Measurements from ENCODE around the gene AOPEP. TPM values are rescaled to one million over a fixed set of nuclear protein-coding genes. Genes with fewer than 3 reads are reported as not detected.
A peak's percentile ranks its signal among the peaks of the same experiment; 100 is the strongest.

Gene AOPEP
- total and polyA plus RNA-seq, 2 donors (not counting 1 experiment from before 2014, with no cell fraction given), result 66.1 to 94.1 TPM

DNA sequence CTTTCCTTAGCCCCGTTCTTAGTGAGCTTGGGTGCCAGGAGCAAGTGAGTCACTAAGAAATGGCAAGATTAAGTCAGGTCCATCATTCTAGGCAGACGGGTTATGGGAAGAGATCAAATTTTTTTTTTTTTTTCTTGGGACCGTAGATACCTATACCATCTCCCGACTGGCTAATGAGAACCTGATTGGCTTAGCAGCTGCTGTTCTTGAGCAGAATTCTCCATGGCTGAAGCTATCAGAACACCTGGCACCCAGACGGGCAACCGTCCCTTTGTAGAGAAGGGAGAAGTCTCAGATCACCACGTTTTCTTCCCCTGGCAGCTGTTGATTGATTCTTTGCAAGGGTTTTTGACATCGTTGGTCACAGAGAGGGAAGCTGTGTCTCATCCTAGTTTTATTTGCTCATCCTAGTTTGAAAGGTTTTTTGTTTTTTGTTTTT lies 78.6 kb downstream of the AOPEP start:
- Histone ChIP-seq H3K79me2 (ENCODE audit: control insufficient read depth, insufficient read depth, low read length) (no peaks in the 10 kb centered on the region), H3K36me3 (ENCODE audit: control insufficient read depth, insufficient read depth, low read length) (no peaks in the 10 kb centered on the region), H2AFZ (ENCODE audit: low read length) (no peak overlapping the region), H3K27ac (ENCODE audit: insufficient read depth, low read length) (no peak overlapping the region), H3K4me2 (ENCODE audit: extremely low read depth, insufficient read depth, low read length) (no peak overlapping the region), H4K20me1 (ENCODE audit: control insufficient read depth, extremely low read depth, insufficient read depth, low read length) (no peaks in the 10 kb centered on the region), H3K4me1 (ENCODE audit: control insufficient read depth, extremely low read depth, insufficient read depth, low read length) (peaks cover 21% of the 10 kb centered on the region), H3K27me3 (ENCODE audit: control insufficient read depth, insufficient read depth, low read length) (no peaks in the 10 kb centered on the region), H3K4me3 (replicated peaks in 1 of 4; ENCODE audit: control extremely low read depth in 1 of 4, insufficient read depth in 1 of 4, low read depth in 3 of 4, low read length in 4 of 4) (no peak overlapping the region), H3K9me3 (ENCODE audit: control insufficient read depth, insufficient read depth, low read depth, low read length) (no peaks in the 10 kb centered on the region), H3K9ac (ENCODE audit: insufficient read depth, low read length) (no peak overlapping the region)
- TF ChIP-seq CTCF (conservative IDR thresholded peaks at IDR 0.05 in 1 of 2, IDR thresholded peaks at IDR 0.05 in 1 of 2; ENCODE audit: low read depth in 1 of 2, low read length in 2 of 2) (no peak), EZH2 (IDR thresholded peaks at IDR 0.05; ENCODE audit: low read length, missing control alignments) (no peak)
- peak in 1 of 2 donors; percentile 50 for DNase-seq (ENCODE audit: low read depth in 2 of 2)

- Histone ChIP-seq H3K4me1 (ENCODE audit: control insufficient read depth, extremely low read depth, insufficient read depth, low read length) (peaks cover 20% of the 10 kb centered on the region), H3K27me3 (ENCODE audit: control insufficient read depth, insufficient read depth, low read length) (no peaks in the 10 kb centered on the region), H3K9me3 (ENCODE audit: control insufficient read depth, insufficient read depth, low read depth, low read length) (no peaks in the 10 kb centered on the region), H3K79me2 (ENCODE audit: control insufficient read depth, insufficient read depth, low read length) (no peaks in the 10 kb centered on the region), H3K4me2 (ENCODE audit: extremely low read depth, insufficient read depth, low read length) (peak overlapping the region; percentile 36), H3K4me3 (replicated peaks in 1 of 4; ENCODE audit: control extremely low read depth in 1 of 4, insufficient read depth in 1 of 4, low read depth in 3 of 4, low read length in 4 of 4) (no peak overlapping the region), H2AFZ (ENCODE audit: low read length) (no peak overlapping the region), H4K20me1 (ENCODE audit: control insufficient read depth, extremely low read depth, insufficient read depth, low read length) (no peaks in the 10 kb centered on the region), H3K9ac (ENCODE audit: insufficient read depth, low read length) (no peak overlapping the region), H3K27ac (ENCODE audit: insufficient read depth, low read length) (peak overlapping the region; percentile 30), H3K36me3 (ENCODE audit: control insufficient read depth, insufficient read depth, low read length) (no peaks in the 10 kb centered on the region)
- peak; percentile 96 to 98 for DNase-seq (ENCODE audit: low read depth in 2 of 2)
- TF ChIP-seq CTCF (conservative IDR thresholded peaks at IDR 0.05 in 1 of 2, IDR thresholded peaks at IDR 0.05 in 1 of 2; ENCODE audit: low read depth in 1 of 2, low read length in 2 of 2), result no peak
- no peak for TF ChIP-seq EZH2 (IDR thresholded peaks at IDR 0.05; ENCODE audit: low read length, missing control alignments)
These were observed 79.1 kb downstream of the AOPEP start for GRCh38 chr9:94805585-94805984.

DNA sequence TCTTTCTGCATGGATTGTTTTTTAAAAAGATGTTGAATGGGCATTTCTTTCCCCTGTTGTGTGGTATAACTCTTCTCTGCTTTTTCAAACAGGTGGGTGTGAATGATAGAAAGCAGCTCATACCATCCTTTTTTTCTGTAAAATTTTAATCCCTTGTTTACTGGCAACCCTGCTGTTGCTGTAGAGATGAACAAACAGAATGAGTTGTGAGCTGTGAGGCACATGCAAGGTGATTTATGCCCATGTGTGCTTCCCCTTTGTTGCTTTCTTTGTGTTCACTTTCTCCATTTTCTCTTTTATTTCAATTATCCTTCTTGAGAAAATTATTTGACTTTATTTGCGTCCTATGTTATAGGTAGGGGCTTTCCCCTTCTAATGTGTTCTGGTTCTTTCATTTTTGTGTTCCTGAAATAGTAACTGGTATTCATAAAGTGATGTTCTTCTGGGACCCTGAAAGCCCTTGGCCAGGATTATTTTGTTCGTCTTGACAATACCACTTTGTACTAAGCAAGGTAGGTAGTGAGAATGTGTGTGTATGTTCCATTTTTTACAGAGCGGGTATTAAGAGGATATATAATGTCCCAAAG lies 79.9 kb downstream of the AOPEP start:
- Histone ChIP-seq H3K4me1 (ENCODE audit: control insufficient read depth, extremely low read depth, insufficient read depth, low read length) (peaks cover 13% of the 10 kb centered on the region), H4K20me1 (ENCODE audit: control insufficient read depth, extremely low read depth, insufficient read depth, low read length) (no peaks in the 10 kb centered on the region), H3K27me3 (ENCODE audit: control insufficient read depth, insufficient read depth, low read length) (no peaks in the 10 kb centered on the region), H3K27ac (ENCODE audit: insufficient read depth, low read length) (no peak overlapping the region), H3K4me3 (replicated peaks in 1 of 4; ENCODE audit: control extremely low read depth in 1 of 4, insufficient read depth in 1 of 4, low read depth in 3 of 4, low read length in 4 of 4) (no peak overlapping the region), H3K9ac (ENCODE audit: insufficient read depth, low read length) (no peak overlapping the region), H3K9me3 (ENCODE audit: control insufficient read depth, insufficient read depth, low read depth, low read length) (no peaks in the 10 kb centered on the region), H3K79me2 (ENCODE audit: control insufficient read depth, insufficient read depth, low read length) (no peaks in the 10 kb centered on the region), H3K36me3 (ENCODE audit: control insufficient read depth, insufficient read depth, low read length) (no peaks in the 10 kb centered on the region), H2AFZ (ENCODE audit: low read length) (no peak overlapping the region), H3K4me2 (ENCODE audit: extremely low read depth, insufficient read depth, low read length) (no peak overlapping the region)
- peak in 1 of 2 donors; percentile 41 for DNase-seq (ENCODE audit: low read depth in 2 of 2)
- TF ChIP-seq CTCF (conservative IDR thresholded peaks at IDR 0.05 in 1 of 2, IDR thresholded peaks at IDR 0.05 in 1 of 2; ENCODE audit: low read depth in 1 of 2, low read length in 2 of 2), result no peak
